ENCODE data around the gene SVOPL.
A peak's percentile ranks its signal among the peaks of the same experiment; 100 is the strongest.

The SVOPL gene

DNA sequence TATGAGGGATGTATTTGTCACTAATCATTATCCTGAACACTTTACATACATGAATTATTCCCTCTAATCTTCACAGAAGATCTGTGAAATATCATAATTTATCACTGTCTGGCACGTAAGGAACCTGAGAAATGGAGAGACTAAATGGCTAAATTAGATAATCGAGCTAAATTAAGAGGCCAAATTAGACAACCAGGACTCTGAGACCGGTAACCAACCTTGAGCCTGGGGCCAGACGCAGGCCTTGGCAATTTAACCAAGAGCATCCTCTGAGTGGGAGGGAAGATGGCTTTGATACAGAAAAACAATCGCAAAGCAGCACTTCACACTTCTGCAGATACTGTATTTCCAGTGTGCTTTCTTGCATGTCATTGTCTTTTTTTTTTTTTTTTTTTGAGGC, 21.4 kb downstream of the SVOPL start:
- WGBS, 2 experiments = 80 to 81% methylated on average over 5 of the region's 5 CpGs
- Histone ChIP-seq H3K27ac (ENCODE audit: insufficient read depth, low read depth, low read length, poor library complexity, severe bottlenecking) (no peak overlapping the region), H3K27me3 (ENCODE audit: control insufficient read depth, insufficient read depth, low read length, poor library complexity, severe bottlenecking) (no peaks in the 10 kb centered on the region), H3K4me3 (ENCODE audit: insufficient read depth, low read depth, low read length) (no peak overlapping the region), H3K9me3 (ENCODE audit: control insufficient read depth, low read length) (no peaks in the 10 kb centered on the region), H3K36me3 (ENCODE audit: control insufficient read depth, insufficient read depth, low read length) (no peaks in the 10 kb centered on the region), H3K4me1 (ENCODE audit: control insufficient read depth, insufficient read depth, low read length) (no peaks in the 10 kb centered on the region)

DNA sequence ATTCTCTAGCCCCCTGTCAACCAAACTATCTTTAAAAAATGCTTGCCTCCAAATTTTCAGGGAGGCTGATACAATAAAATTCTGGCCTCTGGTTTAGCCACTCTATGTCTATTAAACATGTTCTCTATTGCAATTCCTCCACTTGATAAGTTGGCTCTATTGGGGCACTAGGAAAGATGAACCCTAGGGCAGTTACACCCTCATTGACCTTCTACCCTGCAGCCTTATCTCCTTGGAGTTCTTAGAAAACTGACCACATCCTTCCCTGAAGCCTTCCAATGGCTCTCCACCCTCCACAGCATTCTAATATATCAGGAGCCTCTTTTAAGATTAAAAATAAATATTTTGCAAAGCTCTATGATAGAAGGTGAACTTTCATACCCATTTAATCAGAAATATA, 30.6 kb downstream of the SVOPL start:
- Histone ChIP-seq H3K27me3 (ENCODE audit: control insufficient read depth, insufficient read depth, low read length, poor library complexity, severe bottlenecking) (no peaks in the 10 kb centered on the region), H3K27ac (ENCODE audit: insufficient read depth, low read depth, low read length, poor library complexity, severe bottlenecking) (no peak overlapping the region), H3K36me3 (ENCODE audit: control insufficient read depth, insufficient read depth, low read length) (no peaks in the 10 kb centered on the region), H3K4me1 (ENCODE audit: control insufficient read depth, insufficient read depth, low read length) (no peaks in the 10 kb centered on the region), H3K4me3 (ENCODE audit: insufficient read depth, low read depth, low read length) (no peak overlapping the region), H3K9me3 (ENCODE audit: control insufficient read depth, low read length) (no peaks in the 10 kb centered on the region)

DNA sequence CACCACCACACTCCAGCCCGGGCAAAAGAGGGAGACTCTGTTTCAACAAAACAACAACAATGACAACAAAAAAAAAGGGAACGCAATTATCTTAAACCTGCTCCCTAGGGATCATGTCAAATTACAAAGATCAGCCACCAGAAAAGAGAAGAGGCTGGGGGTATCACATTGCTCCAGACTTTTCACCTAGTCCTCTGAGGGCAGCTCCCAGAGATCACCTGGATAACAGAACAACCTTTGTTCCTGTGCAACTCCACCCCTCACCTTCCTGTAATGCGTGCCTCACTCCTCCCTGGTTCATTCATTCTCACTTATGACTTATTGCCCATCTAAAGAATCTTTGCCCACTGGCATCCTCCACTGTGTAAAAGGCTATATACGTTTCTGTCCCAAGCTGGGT, 31.8 kb downstream of the SVOPL start:
- Histone ChIP-seq H3K4me1 (ENCODE audit: control insufficient read depth, insufficient read depth, low read length) (no peaks in the 10 kb centered on the region), H3K27me3 (ENCODE audit: control insufficient read depth, insufficient read depth, low read length, poor library complexity, severe bottlenecking) (no peaks in the 10 kb centered on the region), H3K4me3 (ENCODE audit: insufficient read depth, low read depth, low read length) (no peak overlapping the region), H3K36me3 (ENCODE audit: control insufficient read depth, insufficient read depth, low read length) (no peaks in the 10 kb centered on the region), H3K27ac (ENCODE audit: insufficient read depth, low read depth, low read length, poor library complexity, severe bottlenecking) (no peak overlapping the region), H3K9me3 (ENCODE audit: control insufficient read depth, low read length) (no peaks in the 10 kb centered on the region)
- WGBS, 2 experiments = 69 to 80% methylated on average over 4 of the region's 4 CpGs

DNA sequence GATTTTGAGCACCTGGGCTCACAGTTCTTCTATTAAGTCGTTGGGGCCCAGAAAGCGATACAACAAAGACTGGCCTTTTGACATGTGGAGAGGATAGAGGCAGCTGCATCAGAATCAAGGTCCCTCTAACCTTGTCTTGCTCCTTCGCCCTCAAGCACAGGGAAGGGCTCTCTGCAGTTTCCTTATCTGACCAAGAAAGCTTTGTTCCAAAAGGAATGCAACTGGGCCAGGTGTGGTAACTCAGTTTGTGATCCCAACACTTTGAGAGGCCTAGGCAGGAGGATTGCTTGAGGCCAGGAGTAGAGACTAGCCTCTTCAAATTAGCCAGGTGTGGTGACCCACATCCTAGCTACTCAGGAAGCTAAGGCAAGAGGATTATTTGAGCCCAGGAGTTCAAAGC, 32.2 kb downstream of the SVOPL start:
- H3K36me3 ChIP-seq (ENCODE audit: control insufficient read depth, insufficient read depth, low read length) = no peaks in the 10 kb centered on the region
- no peaks in the 10 kb centered on the region for H3K9me3 ChIP-seq (ENCODE audit: control insufficient read depth, low read length)
- 84 to 88% methylated on average over 3 of the region's 3 CpGs for WGBS, 2 experiments
- no peaks in the 10 kb centered on the region for H3K4me1 ChIP-seq (ENCODE audit: control insufficient read depth, insufficient read depth, low read length)
- no peaks in the 10 kb centered on the region for H3K27me3 ChIP-seq (ENCODE audit: control insufficient read depth, insufficient read depth, low read length, poor library complexity, severe bottlenecking)
- H3K4me3 ChIP-seq (ENCODE audit: insufficient read depth, low read depth, low read length) = no peak overlapping the region
- H3K27ac ChIP-seq (ENCODE audit: insufficient read depth, low read depth, low read length, poor library complexity, severe bottlenecking) = no peak overlapping the region

DNA sequence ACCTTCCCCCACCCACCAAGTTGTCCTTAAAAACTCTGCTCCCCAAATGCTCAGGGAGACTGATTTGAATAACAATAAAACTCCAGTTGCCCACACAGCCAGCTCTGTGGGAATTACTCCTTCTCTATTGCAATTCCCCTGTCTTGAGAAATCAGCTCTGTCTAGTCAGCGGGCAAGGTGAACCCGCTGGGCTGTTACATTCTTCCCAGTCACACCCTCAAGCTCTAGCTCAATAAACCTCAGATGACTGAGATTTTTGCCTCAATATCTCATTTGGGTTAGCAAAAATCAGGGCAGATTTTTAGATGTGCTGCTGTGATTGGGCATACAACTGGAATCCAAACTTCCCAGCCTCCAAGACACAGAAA, 32.9 kb downstream of the SVOPL start:
- Histone ChIP-seq H3K9me3 (ENCODE audit: control insufficient read depth, low read length) (no peaks in the 10 kb centered on the region), H3K4me1 (ENCODE audit: control insufficient read depth, insufficient read depth, low read length) (peaks cover 4% of the 10 kb centered on the region), H3K36me3 (ENCODE audit: control insufficient read depth, insufficient read depth, low read length) (no peaks in the 10 kb centered on the region), H3K27ac (ENCODE audit: insufficient read depth, low read depth, low read length, poor library complexity, severe bottlenecking) (no peak overlapping the region), H3K4me3 (ENCODE audit: insufficient read depth, low read depth, low read length) (no peak overlapping the region), H3K27me3 (ENCODE audit: control insufficient read depth, insufficient read depth, low read length, poor library complexity, severe bottlenecking) (no peaks in the 10 kb centered on the region)
- WGBS, 2 experiments = 34 to 49% methylated on average over 2 of the region's 2 CpGs

DNA sequence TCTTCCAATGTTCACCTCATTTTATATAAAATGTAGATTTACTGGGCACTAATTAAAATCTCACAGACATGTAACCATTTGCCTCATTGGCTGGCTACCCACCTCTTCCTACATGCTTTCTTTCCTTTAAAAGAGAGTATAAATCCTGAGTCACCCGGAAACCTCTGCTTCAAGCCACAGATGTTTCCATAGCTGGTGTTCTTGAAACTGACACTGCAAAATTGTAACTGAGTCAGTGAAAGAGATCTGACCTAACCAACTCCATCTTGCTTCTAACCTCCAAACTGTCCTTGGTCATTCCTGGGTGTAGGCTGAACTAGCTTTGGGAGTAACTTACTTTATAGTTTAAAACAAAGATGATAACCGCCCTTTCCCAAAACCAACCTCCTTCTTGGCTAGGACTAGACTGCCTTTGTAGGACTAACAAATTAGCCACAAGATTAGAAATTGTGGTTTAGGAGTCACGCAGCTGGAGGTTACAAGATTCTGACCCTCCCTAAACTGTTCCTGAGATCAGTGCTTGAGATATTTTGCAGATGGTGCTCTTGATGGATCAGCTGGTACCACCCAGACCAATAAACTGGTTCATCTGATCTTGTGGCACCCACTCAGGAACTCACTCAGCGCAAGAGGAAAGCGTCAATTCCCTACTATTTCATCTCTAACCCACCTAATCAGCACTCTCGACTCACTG, 33.5 kb downstream of the SVOPL start:
- no peaks in the 10 kb centered on the region for H3K36me3 ChIP-seq (ENCODE audit: control insufficient read depth, insufficient read depth, low read length)
- no peaks in the 10 kb centered on the region for H3K9me3 ChIP-seq (ENCODE audit: control insufficient read depth, low read length)
- WGBS, 2 experiments = 78 to 80% methylated on average over 5 to 6 of the region's 6 CpGs
- no peaks in the 10 kb centered on the region for H3K27me3 ChIP-seq (ENCODE audit: control insufficient read depth, insufficient read depth, low read length, poor library complexity, severe bottlenecking)
- H3K27ac ChIP-seq (ENCODE audit: insufficient read depth, low read depth, low read length, poor library complexity, severe bottlenecking) = no peak overlapping the region
- peaks cover 9% of the 10 kb centered on the region for H3K4me1 ChIP-seq (ENCODE audit: control insufficient read depth, insufficient read depth, low read length)
- H3K4me3 ChIP-seq (ENCODE audit: insufficient read depth, low read depth, low read length) = no peak overlapping the region

DNA sequence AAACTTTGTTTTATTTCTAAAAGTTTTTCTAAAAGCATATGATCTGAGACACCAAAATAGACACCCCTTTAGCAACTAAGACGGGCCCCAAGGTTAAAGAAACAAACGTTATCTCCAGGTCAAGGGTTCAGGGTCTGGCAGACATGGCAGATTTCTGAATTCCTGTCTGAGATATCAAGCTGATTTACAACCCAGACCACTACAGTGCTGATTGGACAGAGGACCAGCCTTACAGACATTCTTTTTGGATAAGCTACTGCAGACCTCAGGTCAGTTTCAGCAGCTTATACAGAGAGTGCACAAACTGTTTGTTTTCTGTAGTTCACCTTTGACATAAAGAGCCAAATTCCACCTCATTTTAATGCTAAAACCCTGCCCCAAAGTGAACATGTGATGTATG, 34.8 kb downstream of the SVOPL start:
- no peak overlapping the region for H3K27ac ChIP-seq (ENCODE audit: insufficient read depth, low read depth, low read length, poor library complexity, severe bottlenecking)
- no peaks in the 10 kb centered on the region for H3K36me3 ChIP-seq (ENCODE audit: control insufficient read depth, insufficient read depth, low read length)
- peaks cover 21% of the 10 kb centered on the region for H3K4me1 ChIP-seq (ENCODE audit: control insufficient read depth, insufficient read depth, low read length)
- 83% methylated on average over 2 of the region's 2 CpGs for WGBS, 2 experiments
- no peaks in the 10 kb centered on the region for H3K9me3 ChIP-seq (ENCODE audit: control insufficient read depth, low read length)
- H3K4me3 ChIP-seq (ENCODE audit: insufficient read depth, low read depth, low read length) = no peak overlapping the region
- no peaks in the 10 kb centered on the region for H3K27me3 ChIP-seq (ENCODE audit: control insufficient read depth, insufficient read depth, low read length, poor library complexity, severe bottlenecking)

DNA sequence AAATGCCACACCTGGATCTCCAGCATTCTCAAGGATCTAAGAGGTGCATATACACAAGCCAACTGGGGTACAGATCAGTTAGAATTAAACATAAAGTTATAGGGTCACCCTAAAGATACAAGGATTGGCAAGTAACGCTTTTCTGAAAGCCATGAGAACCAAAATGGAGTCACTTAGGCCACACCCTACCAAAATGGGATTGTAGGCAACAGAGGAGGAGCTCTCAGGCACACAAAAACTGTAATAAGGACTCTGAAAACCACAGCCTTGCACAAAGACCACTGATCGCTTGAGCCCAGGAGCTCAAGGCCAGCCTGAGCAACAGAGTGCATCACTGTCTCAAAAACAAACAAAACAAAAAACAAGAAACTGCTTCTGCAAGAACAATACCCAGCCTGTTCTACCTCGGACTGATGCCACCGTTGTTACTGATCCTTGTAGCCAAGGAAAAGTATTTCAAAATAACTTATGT, 35.5 kb downstream of the SVOPL start:
- Histone ChIP-seq H3K36me3 (ENCODE audit: control insufficient read depth, insufficient read depth, low read length) (no peaks in the 10 kb centered on the region), H3K4me3 (ENCODE audit: insufficient read depth, low read depth, low read length) (no peak overlapping the region), H3K27me3 (ENCODE audit: control insufficient read depth, insufficient read depth, low read length, poor library complexity, severe bottlenecking) (no peaks in the 10 kb centered on the region), H3K9me3 (ENCODE audit: control insufficient read depth, low read length) (no peaks in the 10 kb centered on the region), H3K27ac (ENCODE audit: insufficient read depth, low read depth, low read length, poor library complexity, severe bottlenecking) (no peak overlapping the region), H3K4me1 (ENCODE audit: control insufficient read depth, insufficient read depth, low read length) (peaks cover 23% of the 10 kb centered on the region)
- 93 to 96% methylated on average over 4 of the region's 4 CpGs for whole genome bisulfite sequencing, 2 experiments

DNA sequence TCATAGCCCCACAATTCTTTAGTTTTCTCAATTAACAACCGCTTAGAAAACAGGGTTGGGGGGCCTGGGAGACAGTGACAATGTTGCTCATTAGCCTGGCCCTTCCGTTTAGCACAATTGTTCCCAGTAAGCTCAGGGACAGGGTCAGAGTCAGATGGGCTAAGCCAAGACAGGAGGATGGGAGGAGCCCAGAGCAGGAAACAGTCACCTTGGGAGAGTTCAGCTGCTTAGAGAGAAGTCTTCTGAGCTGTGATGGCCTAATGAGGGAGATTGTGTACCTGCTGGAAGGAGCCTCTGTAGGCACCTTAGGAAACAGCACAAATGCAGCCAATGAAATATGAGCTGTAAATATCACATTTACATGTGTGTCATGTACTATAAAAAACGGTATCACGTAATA, 35.9 kb downstream of the SVOPL start:
- Histone ChIP-seq H3K9me3 (ENCODE audit: control insufficient read depth, low read length) (no peaks in the 10 kb centered on the region), H3K27me3 (ENCODE audit: control insufficient read depth, insufficient read depth, low read length, poor library complexity, severe bottlenecking) (no peaks in the 10 kb centered on the region), H3K4me3 (ENCODE audit: insufficient read depth, low read depth, low read length) (no peak overlapping the region), H3K36me3 (ENCODE audit: control insufficient read depth, insufficient read depth, low read length) (no peaks in the 10 kb centered on the region), H3K27ac (ENCODE audit: insufficient read depth, low read depth, low read length, poor library complexity, severe bottlenecking) (no peak overlapping the region), H3K4me1 (ENCODE audit: control insufficient read depth, insufficient read depth, low read length) (peaks cover 23% of the 10 kb centered on the region)
- 63 to 65% methylated on average over 4 of the region's 4 CpGs for WGBS, 2 experiments

DNA sequence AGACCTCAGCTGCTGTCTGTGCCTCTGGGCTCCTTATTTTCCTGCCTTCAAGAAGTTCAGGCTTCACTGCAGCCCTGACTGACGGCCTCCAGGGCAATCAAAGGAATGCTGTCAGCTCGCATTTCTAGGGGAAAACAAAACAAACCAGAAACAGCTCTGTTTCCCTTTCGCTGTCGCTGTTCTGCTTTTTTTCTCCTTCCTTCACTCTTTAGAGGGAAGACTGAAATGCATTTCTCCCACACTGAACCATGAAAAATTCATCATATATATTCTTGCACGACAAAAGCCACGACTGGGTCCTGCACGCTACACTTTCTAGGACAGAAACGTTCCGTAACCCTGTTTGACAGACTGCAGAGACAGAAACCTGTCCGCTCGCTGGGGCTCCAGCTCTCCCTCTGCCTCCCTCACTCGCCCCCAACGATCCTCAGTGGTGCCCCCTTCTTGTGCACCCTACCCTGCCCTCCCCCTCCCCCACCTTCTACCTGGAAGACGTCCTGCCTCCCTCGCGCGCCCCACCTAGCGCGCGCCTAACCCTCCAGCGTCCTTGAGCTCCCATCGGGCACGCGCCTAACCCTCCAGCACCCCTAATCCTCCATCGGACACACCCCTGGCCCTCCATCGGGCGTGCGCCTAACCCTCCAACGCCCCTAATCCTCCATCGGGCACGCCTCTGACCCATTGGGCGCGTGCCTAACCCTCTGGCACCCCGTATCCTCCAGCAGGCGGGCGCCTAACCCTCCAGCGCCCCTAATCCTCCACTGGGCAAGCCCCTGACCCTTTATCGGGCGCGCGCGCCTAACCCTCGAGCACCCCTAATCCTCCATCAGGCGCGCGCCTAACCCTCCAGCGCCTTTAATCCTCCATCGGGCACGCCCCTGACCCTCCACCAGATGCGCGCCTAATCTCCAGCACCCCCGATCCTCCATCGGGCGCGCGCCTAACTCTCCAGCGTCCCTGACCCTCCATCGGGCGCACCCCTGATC, 37.1 kb downstream of the SVOPL start:
- H3K36me3 ChIP-seq (ENCODE audit: control insufficient read depth, insufficient read depth, low read length) = no peaks in the 10 kb centered on the region
- no peaks in the 10 kb centered on the region for H3K27me3 ChIP-seq (ENCODE audit: control insufficient read depth, insufficient read depth, low read length, poor library complexity, severe bottlenecking)
- no peaks in the 10 kb centered on the region for H3K9me3 ChIP-seq (ENCODE audit: control insufficient read depth, low read length)
- WGBS, 2 experiments = 42 to 48% methylated on average over 59 of the region's 59 CpGs
- H3K4me3 ChIP-seq (ENCODE audit: insufficient read depth, low read depth, low read length) = peak overlapping the region; percentile 46
- H3K4me1 ChIP-seq (ENCODE audit: control insufficient read depth, insufficient read depth, low read length) = peaks cover 23% of the 10 kb centered on the region
- H3K27ac ChIP-seq (ENCODE audit: insufficient read depth, low read depth, low read length, poor library complexity, severe bottlenecking) = peak overlapping the region; percentile 2

All from ectodermal cell (in vitro differentiated cells).